Activated CD4-positive, alpha-beta T cell treated with anti-CD3 and anti-CD28 coated beads for 36 hours (primary cell): ENCODE results near the gene MSI2. TPM values are rescaled to one million over a fixed set of nuclear protein-coding genes. Genes with fewer than 3 reads are reported as not detected.

ENCODE experiments used
- ATAC-seq: fragments of 200-7000 bp; cut with Tn5 transposase; one replicate; pipeline ENCODE4 v1.10.0; 2021; ENCODE audit warnings: mild to moderate bottlenecking, moderate library complexity
- CTCF ChIA-PET: fragments of 350-600 bp; sonication (Branson Sonifier 250); formaldehyde crosslinking; loops from one replicate; lab custom pipeline; 2021; ENCODE audit warnings: antibody characterized with exemption; lab: Charles Lee
- POLR2A ChIA-PET: fragments of 350-600 bp; sonication (Branson Sonifier 250); formaldehyde crosslinking; loops from one replicate; lab custom pipeline; 2021; ENCODE audit warnings: antibody characterized with exemption, inconsistent platforms; lab: Charles Lee
- DNase-seq: peaks from one replicate; pipeline ENCODE4 v3.0.0-alpha.2; 2020
- H3K27ac Mint-ChIP-seq: one replicate; pipeline ENCODE4 v1.8.0; 2021; ENCODE audit warnings: mixed read lengths
- H3K27me3 Mint-ChIP-seq: one replicate; pipeline ENCODE4 v1.8.0; 2021; ENCODE audit warnings: mixed read lengths
- H3K36me3 Mint-ChIP-seq: one replicate; pipeline ENCODE4 v1.8.0; 2021; ENCODE audit warnings: low read depth, mixed read lengths
- H3K4me1 Mint-ChIP-seq: one replicate; pipeline ENCODE4 v1.8.0; 2021; ENCODE audit warnings: mixed read lengths
- H3K4me3 Mint-ChIP-seq: one replicate; pipeline ENCODE4 v1.8.0; 2021; ENCODE audit warnings: mild to moderate bottlenecking, moderate library complexity, mixed read lengths
- H3K9me3 Mint-ChIP-seq: one replicate; pipeline ENCODE4 v1.8.0; 2021; ENCODE audit warnings: low read depth, mixed read lengths
- intact Hi-C, 2 experiments: fragments of 100-400 bp; cut with DNase I in 1 of 2; cut with micrococcal nuclease in 1 of 2; formaldehyde crosslinking; loops; one replicate each; pipeline versions ENCODE4 v1.14.2 to v1.15.1; 2022 to 2024; cut with DNase I, micrococcal nuclease
- total RNA-seq, 2 experiments: library from RNA; stranded (reverse); gene quantifications; one replicate each; pipeline ENCODE4 v1.2.3, GENCODE V29; 2021

The MSI2 gene
- total RNA-seq, 2 experiments from 2014 or later = 55.3 to 57.2 TPM

GRCh38 chr17:57721967-57722703, 465.8 kb downstream of the MSI2 start:
- H3K27me3 Mint-ChIP-seq = peaks cover 6% of the 10 kb centered on the region
- ATAC-seq = no peak
- POLR2A ChIA-PET = no interaction called here
- CTCF ChIA-PET = interaction anchor here (0.8 to 1.5 kb wide), 2 partner anchors 17 to 26 kb away, joined by 3 to 4 read pairs; no protein-coding TSS in a partner anchor
- no peak overlapping the region for H3K4me3 Mint-ChIP-seq
- no peaks in the 10 kb centered on the region for H3K36me3 Mint-ChIP-seq
- DNase-seq = no peak
- no peak overlapping the region for H3K27ac Mint-ChIP-seq
- intact Hi-C loops = no loop called here
- H3K9me3 Mint-ChIP-seq = no peaks in the 10 kb centered on the region
- no peaks in the 10 kb centered on the region for H3K4me1 Mint-ChIP-seq

- POLR2A ChIA-PET = no interaction called here
- H3K4me1 Mint-ChIP-seq = no peaks in the 10 kb centered on the region
- ATAC-seq (no peak), DNase-seq (no peak)
- no peak overlapping the region for H3K27ac Mint-ChIP-seq
- peaks cover 1% of the 10 kb centered on the region for H3K27me3 Mint-ChIP-seq
- H3K4me3 Mint-ChIP-seq = no peak overlapping the region
- H3K36me3 Mint-ChIP-seq = no peaks in the 10 kb centered on the region
- CTCF ChIA-PET = no interaction called here
- H3K9me3 Mint-ChIP-seq = no peaks in the 10 kb centered on the region
- intact Hi-C loops = no loop called here
Measured at GRCh38 chr17:57722704-57723043, 466.4 kb downstream of the MSI2 start.

GRCh38 chr17:57723427-57724025, 467.2 kb downstream of the MSI2 start:
- no peak for DNase-seq
- intact Hi-C loops = no loop called here
- Mint-ChIP-seq H3K4me1 (no peaks in the 10 kb centered on the region), H3K4me3 (no peak overlapping the region), H3K9me3 (no peaks in the 10 kb centered on the region), H3K27me3 (no peaks in the 10 kb centered on the region), H3K36me3 (no peaks in the 10 kb centered on the region), H3K27ac (no peak overlapping the region)
- ChIA-PET CTCF (no interaction called here), POLR2A (no interaction called here)
- no peak for ATAC-seq

- H3K4me3 Mint-ChIP-seq = no peak overlapping the region
- H3K36me3 Mint-ChIP-seq = no peaks in the 10 kb centered on the region
- H3K4me1 Mint-ChIP-seq = no peaks in the 10 kb centered on the region
- ATAC-seq = peak; percentile 36
- ChIA-PET CTCF (no interaction called here), POLR2A (no interaction called here)
- no peak for DNase-seq
- no peaks in the 10 kb centered on the region for H3K9me3 Mint-ChIP-seq
- intact Hi-C loops = no loop called here
- no peak overlapping the region for H3K27ac Mint-ChIP-seq
- H3K27me3 Mint-ChIP-seq = no peaks in the 10 kb centered on the region
Measured at GRCh38 chr17:57724026-57724728, 467.9 kb downstream of the MSI2 start.

- no peak for DNase-seq
- no peak for ATAC-seq
- no peak overlapping the region for H3K27ac Mint-ChIP-seq
- ChIA-PET POLR2A (no interaction called here), CTCF (no interaction called here)
- H3K27me3 Mint-ChIP-seq = no peaks in the 10 kb centered on the region
- H3K4me3 Mint-ChIP-seq = no peak overlapping the region
- no peaks in the 10 kb centered on the region for H3K9me3 Mint-ChIP-seq
- no peaks in the 10 kb centered on the region for H3K4me1 Mint-ChIP-seq
- intact Hi-C loops = no loop called here
- H3K36me3 Mint-ChIP-seq = no peaks in the 10 kb centered on the region
Measured at GRCh38 chr17:57724729-57725125, 468.4 kb downstream of the MSI2 start.

GRCh38 chr17:57726213-57726790, 470.0 kb downstream of the MSI2 start:
- CTCF ChIA-PET = no interaction called here
- Mint-ChIP-seq H3K4me3 (no peak overlapping the region), H3K27ac (no peak overlapping the region)

GRCh38 chr17:57726838-57727237, 470.5 kb downstream of the MSI2 start:
- intact Hi-C loops = no loop called here
- H3K9me3 Mint-ChIP-seq = no peaks in the 10 kb centered on the region
- ChIA-PET CTCF (no interaction called here), POLR2A (no interaction called here)
- H3K36me3 Mint-ChIP-seq = no peaks in the 10 kb centered on the region
- DNase-seq (no peak), ATAC-seq (no peak)
- peaks cover 2% of the 10 kb centered on the region for H3K27me3 Mint-ChIP-seq
- no peak overlapping the region for H3K27ac Mint-ChIP-seq
- H3K4me1 Mint-ChIP-seq = no peaks in the 10 kb centered on the region
- H3K4me3 Mint-ChIP-seq = no peak overlapping the region

More at GRCh38 chr17:57726213-57726790, 470.0 kb downstream of the MSI2 start:
- ATAC-seq (no peak), DNase-seq (no peak)
- POLR2A ChIA-PET = no interaction called here
- intact Hi-C loops = no loop called here
- H3K36me3 Mint-ChIP-seq = no peaks in the 10 kb centered on the region
- H3K4me1 Mint-ChIP-seq = no peaks in the 10 kb centered on the region
- H3K9me3 Mint-ChIP-seq = no peaks in the 10 kb centered on the region
- H3K27me3 Mint-ChIP-seq = peaks cover 2% of the 10 kb centered on the region

GRCh38 chr17:57727630-57728175, 471.4 kb downstream of the MSI2 start:
- Mint-ChIP-seq H3K4me3 (no peak overlapping the region), H3K36me3 (no peaks in the 10 kb centered on the region), H3K27me3 (peaks cover 2% of the 10 kb centered on the region), H3K27ac (no peak overlapping the region), H3K9me3 (no peaks in the 10 kb centered on the region), H3K4me1 (no peaks in the 10 kb centered on the region)
- intact Hi-C loops = no loop called here
- ATAC-seq (no peak), DNase-seq (no peak)
- ChIA-PET POLR2A (no interaction called here), CTCF (interaction anchor here (0.6 kb wide), 1 partner anchor 743 kb away, joined by 3 read pairs; no protein-coding TSS in a partner anchor)

GRCh38 chr17:57730026-57730701, 473.8 kb downstream of the MSI2 start:
- POLR2A ChIA-PET = no interaction called here
- CTCF ChIA-PET = interaction anchor here (0.9 to 1.5 kb wide), 2 partner anchors 11 to 18 kb away, joined by 4 read pairs; no protein-coding TSS in a partner anchor

GRCh38 chr17:57732062-57732461, 475.7 kb downstream of the MSI2 start:
- ChIA-PET CTCF (no interaction called here), POLR2A (interaction anchor here (0.7 kb wide), 1 partner anchor 53 kb away, joined by 4 read pairs; no protein-coding TSS in a partner anchor)
- Mint-ChIP-seq H3K36me3 (no peaks in the 10 kb centered on the region), H3K4me3 (no peak overlapping the region), H3K4me1 (no peaks in the 10 kb centered on the region), H3K27ac (no peak overlapping the region), H3K9me3 (no peaks in the 10 kb centered on the region), H3K27me3 (peaks cover 2% of the 10 kb centered on the region)
- intact Hi-C loops = no loop called here
- DNase-seq (no peak), ATAC-seq (no peak)

More at GRCh38 chr17:57730026-57730701, 473.8 kb downstream of the MSI2 start:
- ATAC-seq (no peak), DNase-seq (no peak)
- H3K36me3 Mint-ChIP-seq = no peaks in the 10 kb centered on the region
- H3K4me3 Mint-ChIP-seq = no peak overlapping the region
- H3K9me3 Mint-ChIP-seq = no peaks in the 10 kb centered on the region
- no peaks in the 10 kb centered on the region for H3K4me1 Mint-ChIP-seq
- peaks cover 2% of the 10 kb centered on the region for H3K27me3 Mint-ChIP-seq
- intact Hi-C loops = no loop called here
- no peak overlapping the region for H3K27ac Mint-ChIP-seq

- DNase-seq (no peak), ATAC-seq (no peak)
- no peak overlapping the region for H3K4me3 Mint-ChIP-seq
- ChIA-PET CTCF (no interaction called here), POLR2A (no interaction called here)
- peaks cover 2% of the 10 kb centered on the region for H3K27me3 Mint-ChIP-seq
- intact Hi-C loops = no loop called here
- no peak overlapping the region for H3K27ac Mint-ChIP-seq
- H3K9me3 Mint-ChIP-seq = no peaks in the 10 kb centered on the region
- H3K36me3 Mint-ChIP-seq = no peaks in the 10 kb centered on the region
- no peaks in the 10 kb centered on the region for H3K4me1 Mint-ChIP-seq
Measured at GRCh38 chr17:57733085-57733484, 476.8 kb downstream of the MSI2 start.
